SK-N-SH (cell line): ENCODE results near the gene KIAA0232. TPM values are rescaled to one million over a fixed set of nuclear protein-coding genes. Genes with fewer than 3 reads are reported as not detected.

ENCODE experiments used
- CTCF ChIA-PET: fragments of 300-600, 350-600 bp; formaldehyde crosslinking; extraction: SDS; loops from one replicate; lab custom pipeline; 2021; lab: Yijun Ruan, JAX
- POLR2A ChIA-PET: fragments of 350-600 bp; sonication (Branson Sonifier 250); formaldehyde crosslinking; extraction: SDS; loops from one replicate; lab custom pipeline; 2020; ENCODE audit warnings: antibody characterized with exemption, inconsistent platforms; lab: Yijun Ruan, JAX
- DNase-seq: peaks from one replicate; pipeline ENCODE4 v3.0.0; 2012
- H2AFZ ChIP-seq: fragments of 200-600 bp; sonication (generic); 2 replicates; pipeline ENCODE4 v1.8.1; 2016; ENCODE audit warnings: antibody characterized with exemption, mild to moderate bottlenecking, low read depth
- H3F3A ChIP-seq: fragments of 200-600 bp; sonication (generic); replicated peaks from 2 replicates; pipeline ENCODE3; 2016; ENCODE audit warnings: antibody characterized with exemption, mild to moderate bottlenecking; ENCODE audit not compliant: insufficient read depth
- H3K27ac ChIP-seq, 2 experiments: fragments of 200-500 bp in 1 of 2; fragments of 200-600 bp in 1 of 2; sonication (Bioruptor generic) in 1 of 2; sonication (generic), shearing (Covaris generic) in 1 of 2; 2 replicates each; pipeline versions ENCODE4 v1.5.1 to v1.6.1; 2014 to 2016; ENCODE audit warnings: low read depth in 2 of 2, inconsistent platforms in 1 of 2, low read length in 1 of 2, mild to moderate bottlenecking in 1 of 2, mixed read lengths in 1 of 2
- H3K27me3 ChIP-seq: fragments of 200-600 bp; sonication (generic), shearing (Covaris generic); 2 replicates; pipeline ENCODE4 v1.6.1; 2016; ENCODE audit warnings: mixed run types; ENCODE audit not compliant: insufficient read depth
- H3K36me3 ChIP-seq, 2 experiments: fragments of 200-500 bp in 1 of 2; fragments of 200-600 bp in 1 of 2; sonication (Bioruptor generic) in 1 of 2; sonication (generic) in 1 of 2; replicated peaks in 1 of 2; 2 replicates each; pipeline versions ENCODE3 to v1.5.1; 2014 to 2016; ENCODE audit warnings: low read length in 1 of 2, mild to moderate bottlenecking in 1 of 2; ENCODE audit not compliant: insufficient read depth in 2 of 2, control insufficient read depth in 1 of 2
- H3K4me1 ChIP-seq, 2 experiments: fragments of 200-500 bp in 1 of 2; fragments of 200-600 bp in 1 of 2; sonication (Bioruptor generic) in 1 of 2; sonication (generic), shearing (Covaris generic) in 1 of 2; 2 replicates each; pipeline versions ENCODE4 v1.5.1 to v1.6.1; 2014 to 2016; ENCODE audit warnings: low read depth in 1 of 2, low read length in 1 of 2, mixed run types in 1 of 2; ENCODE audit not compliant: insufficient read depth in 2 of 2, control insufficient read depth in 1 of 2
- H3K4me2 ChIP-seq: fragments of 200-600 bp; sonication (generic), shearing (Covaris generic); 2 replicates; pipeline ENCODE4 v1.6.1; 2017; ENCODE audit warnings: mixed run types
- H3K4me3 ChIP-seq, 2 experiments: fragments of 200-500 bp in 1 of 2; fragments of 200-600 bp in 1 of 2; sonication (Bioruptor generic) in 1 of 2; sonication (generic), shearing (Covaris generic) in 1 of 2; 2 replicates each; pipeline versions ENCODE4 v1.5.1 to v1.8.1; 2014 to 2016; ENCODE audit warnings: low read depth in 2 of 2, inconsistent platforms in 1 of 2, low read length in 1 of 2, mild to moderate bottlenecking in 1 of 2, mixed read lengths in 1 of 2, moderate library complexity in 1 of 2
- H3K79me2 ChIP-seq: fragments of 200-600 bp; sonication (generic); 2 replicates; pipeline ENCODE4 v1.8.1; 2017; ENCODE audit warnings: mild to moderate bottlenecking; ENCODE audit not compliant: insufficient read depth
- H3K9ac ChIP-seq: fragments of 200-600 bp; sonication (generic); 2 replicates; pipeline ENCODE4 v1.6.1; 2017; ENCODE audit warnings: mixed run types
- H3K9me2 ChIP-seq: fragments of 200-600 bp; sonication (generic); 2 replicates; pipeline ENCODE4 v1.6.1; 2017; ENCODE audit warnings: mixed run types
- H3K9me3 ChIP-seq: fragments of 200-600 bp; sonication (generic); 2 replicates; pipeline ENCODE4 v1.6.1; 2017; ENCODE audit warnings: mixed run types, mild to moderate bottlenecking, moderate library complexity
- H4K20me1 ChIP-seq: fragments of 200-600 bp; sonication (generic); 2 replicates; pipeline ENCODE4 v1.6.1; 2017; ENCODE audit warnings: mild to moderate bottlenecking, mixed run types; ENCODE audit not compliant: insufficient read depth
- EP300 ChIP-seq, 2 experiments: IDR thresholded peaks; 2 replicates each; pipeline versions ENCODE4 v1.4.0 to v1.6.1; 2012; ENCODE audit warnings: borderline replicate concordance in 1 of 2, low read depth in 1 of 2, low read length in 1 of 2
- EZH2phosphoT487 ChIP-seq: fragments of 200-600 bp; sonication (generic); IDR thresholded peaks from 2 replicates; pipeline ENCODE4 v1.6.1; 2017; ENCODE audit warnings: low read depth, mixed run types, mild to moderate bottlenecking, antibody characterized with exemption, moderate library complexity, borderline replicate concordance
- GABPA ChIP-seq: IDR thresholded peaks from 2 replicates; pipeline ENCODE4 v1.4.0; 2012; ENCODE audit warnings: low read depth, mild to moderate bottlenecking
- MEF2A ChIP-seq: IDR thresholded peaks from 2 replicates; pipeline ENCODE4 v1.4.0; 2012; ENCODE audit warnings: low read depth, borderline replicate concordance
- NRF1 ChIP-seq: IDR thresholded peaks from 2 replicates; pipeline ENCODE4 v1.6.1; 2012; ENCODE audit warnings: low read depth, mild to moderate bottlenecking, low read length
- RFX5 ChIP-seq: IDR thresholded peaks from 2 replicates; pipeline ENCODE4 v1.6.1; 2012; ENCODE audit warnings: mild to moderate bottlenecking, improper control_type of control experiment, low read length
- SIN3A ChIP-seq: IDR thresholded peaks from 2 replicates; pipeline ENCODE4 v1.6.1; 2012; ENCODE audit warnings: low read depth, mild to moderate bottlenecking, low read length, moderate library complexity, borderline replicate concordance
- TAF1 ChIP-seq: IDR thresholded peaks from 2 replicates; pipeline ENCODE4 v1.6.1; 2012; ENCODE audit warnings: low read depth, mild to moderate bottlenecking, low read length, moderate library complexity, borderline replicate concordance
- TCF12 ChIP-seq: IDR thresholded peaks from 2 replicates; pipeline ENCODE4 v1.4.0; 2012
- TEAD4 ChIP-seq: IDR thresholded peaks from 2 replicates; pipeline ENCODE4 v1.4.0; 2012; ENCODE audit warnings: mild to moderate bottlenecking, borderline replicate concordance; ENCODE audit not compliant: insufficient read depth
- YY1 ChIP-seq: IDR thresholded peaks from 2 replicates; pipeline ENCODE4 v1.4.0; 2012; ENCODE audit warnings: low read depth, mild to moderate bottlenecking
- WGBS: methylation state at CpG from one replicate; pipeline ENCODE4 v1.1.6; 2017; ENCODE audit warnings: low lambda C conversion rate; 5-methylcytosine and 5-hydroxymethylcytosine counted together
- polyA plus RNA-seq, 3 experiments: library from polyadenylated mRNA; depleted of rRNA; stranded (reverse); fragments of >200 nt; gene quantifications; 2 replicates each; pipeline ENCODE4 v1.2.3, GENCODE V29; 2012
- TF ChIP-seq, protein P1 (sequence below): IDR thresholded peaks from 2 replicates; pipeline ENCODE4 v1.4.0; 2012; ENCODE audit warnings: low read depth
- TF ChIP-seq, protein P2 (sequence below): IDR thresholded peaks from 2 replicates; pipeline ENCODE4 v1.4.0; 2012; ENCODE audit warnings: low read depth, borderline replicate concordance
- TF ChIP-seq, protein P3 (sequence below): fragments of 200-600 bp; sonication (generic); IDR thresholded peaks from 2 replicates; pipeline ENCODE4 v1.6.1; 2017; ENCODE audit warnings: antibody characterized with exemption, mild to moderate bottlenecking, moderate library complexity
- TF ChIP-seq, protein P4 (sequence below): IDR thresholded peaks from 2 replicates; pipeline ENCODE4; 2012
- TF ChIP-seq, protein P5 (sequence below): IDR thresholded peaks from 2 replicates; pipeline ENCODE4 v1.4.0; 2012; ENCODE audit warnings: low read depth, borderline replicate concordance
- TF ChIP-seq, protein P6 (sequence below): fragments of 150-350 bp; IDR thresholded peaks from 2 replicates; pipeline ENCODE4 v1.6.1; 2017; ENCODE audit warnings: antibody characterized with exemption, low read length, low read depth, borderline replicate concordance

KIAA0232 gene
- polyA plus RNA-seq, 1 of the 3 experiments (the other 2 are of a cell fraction): 5.7 TPM

DNA sequence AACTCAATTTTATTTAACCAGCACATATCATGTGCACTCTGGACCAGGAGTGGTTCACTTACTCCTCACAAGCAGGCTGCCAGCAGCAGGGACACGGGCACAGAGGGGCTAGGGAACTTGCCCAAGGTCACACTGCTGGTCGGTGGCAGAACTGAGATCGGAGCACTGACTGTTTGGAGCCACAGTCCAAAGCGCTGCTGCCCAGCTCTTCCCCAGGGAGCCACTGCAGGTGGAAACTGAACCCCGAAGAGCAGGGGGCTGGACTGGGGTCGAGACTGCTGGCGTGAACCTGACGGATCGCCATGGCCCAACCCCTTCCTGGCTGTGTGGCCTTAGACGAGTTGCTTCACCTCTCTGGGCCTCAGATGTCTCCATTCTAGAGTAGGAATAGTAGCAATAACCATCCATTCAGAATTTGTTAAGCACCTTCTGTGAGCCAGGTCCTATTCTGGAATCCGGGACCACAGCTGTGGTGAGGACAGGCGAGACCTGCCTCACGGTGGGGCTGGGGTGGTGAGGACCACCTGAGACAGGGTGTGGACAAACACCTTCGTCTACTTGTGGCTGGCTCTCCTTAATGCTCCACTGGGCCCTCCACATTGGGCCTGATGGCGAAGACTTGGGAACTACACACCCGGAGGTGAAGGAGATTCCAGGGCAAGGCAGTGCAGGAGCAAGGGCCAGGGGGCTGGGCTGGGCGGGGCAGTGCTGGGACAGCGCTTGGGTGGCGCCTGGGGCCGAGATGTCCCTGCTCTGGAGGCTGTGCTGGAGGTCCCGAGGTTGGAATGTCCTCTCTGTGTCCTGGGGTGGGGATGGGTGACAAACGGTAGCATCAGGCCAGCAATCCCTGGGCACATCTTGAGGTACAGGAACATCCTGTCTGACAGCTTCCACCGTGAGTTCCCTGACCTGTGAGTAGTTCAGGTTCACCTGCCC, 32.0 kb upstream of the KIAA0232 start:
- Histone ChIP-seq H2AFZ (no peak overlapping the region), H3K9ac (no peak overlapping the region), H3K36me3 (no peaks in the 10 kb centered on the region), H3K27me3 (no peaks in the 10 kb centered on the region), H3K4me1 (peaks cover 0 to 6% of the 10 kb centered on the region in 2 experiments; a peak in 1 of 4 replicates), H3K9me2 (no peaks in the 10 kb centered on the region), H3K27ac (no peak overlapping the region), H3K9me3 (no peaks in the 10 kb centered on the region), H3K4me3 (no peak overlapping the region), H3K79me2 (no peaks in the 10 kb centered on the region), H3F3A (no peaks in the 10 kb centered on the region), H4K20me1 (no peaks in the 10 kb centered on the region), H3K4me2 (no peak overlapping the region)
- WGBS: 64% methylated on average over 8 of the region's 23 CpGs
- DNase-seq: no peak
- CTCF ChIA-PET: no interaction called here
- TF ChIP-seq MEF2A (no peak), TCF12 (no peak), SIN3A (no peak), NRF1 (no peak), TAF1 (no peak), YY1 (no peak)
- TF ChIP-seq, protein P1, sequence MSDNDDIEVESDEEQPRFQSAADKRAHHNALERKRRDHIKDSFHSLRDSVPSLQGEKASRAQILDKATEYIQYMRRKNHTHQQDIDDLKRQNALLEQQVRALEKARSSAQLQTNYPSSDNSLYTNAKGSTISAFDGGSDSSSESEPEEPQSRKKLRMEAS: no peak
- POLR2A ChIA-PET: no interaction called here

DNA sequence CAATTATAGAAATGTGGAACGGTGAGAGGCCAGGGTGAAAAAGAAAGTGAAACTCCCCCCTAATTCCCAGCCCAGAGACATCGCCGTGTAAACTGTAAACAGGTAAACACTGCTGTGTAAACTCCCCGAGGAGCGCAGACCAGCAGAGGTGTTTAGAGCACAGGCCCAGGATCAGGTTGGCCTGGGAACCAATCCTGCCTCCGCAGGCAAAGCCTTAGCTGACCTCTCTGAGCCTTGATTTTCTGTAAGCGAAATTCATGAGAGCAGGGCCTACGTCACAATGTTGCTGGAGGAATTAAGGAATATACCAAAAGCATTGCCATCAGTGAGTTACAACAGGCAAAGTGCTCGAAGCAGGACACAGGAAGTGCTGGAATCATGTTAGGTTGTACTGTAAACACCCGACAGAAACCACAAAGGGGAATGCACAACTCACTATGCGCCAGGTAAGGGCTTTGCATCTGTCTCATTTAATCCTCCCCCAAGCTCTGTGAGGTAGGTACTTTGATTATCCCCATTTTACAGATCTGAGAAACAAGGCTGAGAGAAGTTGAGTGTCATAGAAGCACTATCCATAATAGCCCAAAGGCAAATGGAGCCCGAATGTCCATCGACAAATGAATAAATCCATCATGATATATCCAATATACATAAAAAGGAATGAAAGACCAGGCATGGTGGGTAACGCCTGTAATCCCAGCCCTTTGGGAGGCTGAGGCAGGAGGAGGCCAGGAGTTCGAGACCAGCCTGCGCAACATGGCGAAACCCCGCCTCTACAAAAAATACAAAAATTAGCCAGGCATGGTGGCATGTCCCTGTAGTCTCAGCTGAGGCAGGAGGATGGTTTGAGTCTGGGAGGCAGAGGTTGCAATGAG, 30.7 kb upstream of the KIAA0232 start:
- peaks cover 0 to 6% of the 10 kb centered on the region in 2 experiments; a peak in 1 of 4 replicates for H3K4me1 ChIP-seq
- H3K79me2 ChIP-seq: no peaks in the 10 kb centered on the region
- H3K36me3 ChIP-seq: no peaks in the 10 kb centered on the region
- no peak overlapping the region for H3K9ac ChIP-seq
- H3F3A ChIP-seq: no peaks in the 10 kb centered on the region
- H3K9me3 ChIP-seq: no peaks in the 10 kb centered on the region
- H3K27me3 ChIP-seq: no peaks in the 10 kb centered on the region
- no peak overlapping the region for H2AFZ ChIP-seq
- CTCF ChIA-PET: interaction anchor here (0.9 kb wide), 1 partner anchor 122 kb away, joined by 3 read pairs; no protein-coding TSS in a partner anchor
- no peak overlapping the region for H3K27ac ChIP-seq
- POLR2A ChIA-PET: no interaction called here
- WGBS: 74% methylated on average over 17 of the region's 18 CpGs
- H4K20me1 ChIP-seq: no peaks in the 10 kb centered on the region
- no peak overlapping the region for H3K4me3 ChIP-seq
- no peaks in the 10 kb centered on the region for H3K9me2 ChIP-seq
- no peak overlapping the region for H3K4me2 ChIP-seq
- DNase-seq: no peak
- TF ChIP-seq, protein P2, sequence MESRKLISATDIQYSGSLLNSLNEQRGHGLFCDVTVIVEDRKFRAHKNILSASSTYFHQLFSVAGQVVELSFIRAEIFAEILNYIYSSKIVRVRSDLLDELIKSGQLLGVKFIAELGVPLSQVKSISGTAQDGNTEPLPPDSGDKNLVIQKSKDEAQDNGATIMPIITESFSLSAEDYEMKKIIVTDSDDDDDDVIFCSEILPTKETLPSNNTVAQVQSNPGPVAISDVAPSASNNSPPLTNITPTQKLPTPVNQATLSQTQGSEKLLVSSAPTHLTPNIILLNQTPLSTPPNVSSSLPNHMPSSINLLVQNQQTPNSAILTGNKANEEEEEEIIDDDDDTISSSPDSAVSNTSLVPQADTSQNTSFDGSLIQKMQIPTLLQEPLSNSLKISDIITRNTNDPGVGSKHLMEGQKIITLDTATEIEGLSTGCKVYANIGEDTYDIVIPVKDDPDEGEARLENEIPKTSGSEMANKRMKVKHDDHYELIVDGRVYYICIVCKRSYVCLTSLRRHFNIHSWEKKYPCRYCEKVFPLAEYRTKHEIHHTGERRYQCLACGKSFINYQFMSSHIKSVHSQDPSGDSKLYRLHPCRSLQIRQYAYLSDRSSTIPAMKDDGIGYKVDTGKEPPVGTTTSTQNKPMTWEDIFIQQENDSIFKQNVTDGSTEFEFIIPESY: no peak
- TF ChIP-seq, protein P3, sequence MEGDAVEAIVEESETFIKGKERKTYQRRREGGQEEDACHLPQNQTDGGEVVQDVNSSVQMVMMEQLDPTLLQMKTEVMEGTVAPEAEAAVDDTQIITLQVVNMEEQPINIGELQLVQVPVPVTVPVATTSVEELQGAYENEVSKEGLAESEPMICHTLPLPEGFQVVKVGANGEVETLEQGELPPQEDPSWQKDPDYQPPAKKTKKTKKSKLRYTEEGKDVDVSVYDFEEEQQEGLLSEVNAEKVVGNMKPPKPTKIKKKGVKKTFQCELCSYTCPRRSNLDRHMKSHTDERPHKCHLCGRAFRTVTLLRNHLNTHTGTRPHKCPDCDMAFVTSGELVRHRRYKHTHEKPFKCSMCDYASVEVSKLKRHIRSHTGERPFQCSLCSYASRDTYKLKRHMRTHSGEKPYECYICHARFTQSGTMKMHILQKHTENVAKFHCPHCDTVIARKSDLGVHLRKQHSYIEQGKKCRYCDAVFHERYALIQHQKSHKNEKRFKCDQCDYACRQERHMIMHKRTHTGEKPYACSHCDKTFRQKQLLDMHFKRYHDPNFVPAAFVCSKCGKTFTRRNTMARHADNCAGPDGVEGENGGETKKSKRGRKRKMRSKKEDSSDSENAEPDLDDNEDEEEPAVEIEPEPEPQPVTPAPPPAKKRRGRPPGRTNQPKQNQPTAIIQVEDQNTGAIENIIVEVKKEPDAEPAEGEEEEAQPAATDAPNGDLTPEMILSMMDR: no peak
- no peak for TF ChIP-seq EZH2phosphoT487
- TF ChIP-seq, protein P4, sequence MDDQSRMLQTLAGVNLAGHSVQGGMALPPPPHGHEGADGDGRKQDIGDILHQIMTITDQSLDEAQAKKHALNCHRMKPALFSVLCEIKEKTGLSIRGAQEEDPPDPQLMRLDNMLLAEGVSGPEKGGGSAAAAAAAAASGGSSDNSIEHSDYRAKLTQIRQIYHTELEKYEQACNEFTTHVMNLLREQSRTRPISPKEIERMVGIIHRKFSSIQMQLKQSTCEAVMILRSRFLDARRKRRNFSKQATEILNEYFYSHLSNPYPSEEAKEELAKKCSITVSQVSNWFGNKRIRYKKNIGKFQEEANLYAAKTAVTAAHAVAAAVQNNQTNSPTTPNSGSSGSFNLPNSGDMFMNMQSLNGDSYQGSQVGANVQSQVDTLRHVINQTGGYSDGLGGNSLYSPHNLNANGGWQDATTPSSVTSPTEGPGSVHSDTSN: no peak
- TF ChIP-seq, protein P5, sequence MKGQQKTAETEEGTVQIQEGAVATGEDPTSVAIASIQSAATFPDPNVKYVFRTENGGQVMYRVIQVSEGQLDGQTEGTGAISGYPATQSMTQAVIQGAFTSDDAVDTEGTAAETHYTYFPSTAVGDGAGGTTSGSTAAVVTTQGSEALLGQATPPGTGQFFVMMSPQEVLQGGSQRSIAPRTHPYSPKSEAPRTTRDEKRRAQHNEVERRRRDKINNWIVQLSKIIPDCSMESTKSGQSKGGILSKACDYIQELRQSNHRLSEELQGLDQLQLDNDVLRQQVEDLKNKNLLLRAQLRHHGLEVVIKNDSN: no peak
- no peak for TF ChIP-seq EP300 (IDR thresholded peaks at IDR 0.05; ENCODE audit: borderline replicate concordance in 1 of 2, low read depth in 1 of 2, low read length in 1 of 2)
- TF ChIP-seq GABPA: no peak
- TF ChIP-seq TEAD4: no peak
- TF ChIP-seq RFX5: no peak
- TF ChIP-seq, protein P6, sequence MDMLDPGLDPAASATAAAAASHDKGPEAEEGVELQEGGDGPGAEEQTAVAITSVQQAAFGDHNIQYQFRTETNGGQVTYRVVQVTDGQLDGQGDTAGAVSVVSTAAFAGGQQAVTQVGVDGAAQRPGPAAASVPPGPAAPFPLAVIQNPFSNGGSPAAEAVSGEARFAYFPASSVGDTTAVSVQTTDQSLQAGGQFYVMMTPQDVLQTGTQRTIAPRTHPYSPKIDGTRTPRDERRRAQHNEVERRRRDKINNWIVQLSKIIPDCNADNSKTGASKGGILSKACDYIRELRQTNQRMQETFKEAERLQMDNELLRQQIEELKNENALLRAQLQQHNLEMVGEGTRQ: no peak
- TF ChIP-seq SIN3A: no peak
